Stimulated activated CD4-positive, alpha-beta T cell treated with anti-CD3 and anti-CD28 coated beads, Interleukin-1b, Interleukin-23, amount 100 ng/mL, for 48 hours (primary cell): ENCODE results near the gene HLTF.

Source experiments
- DNase-seq: peaks from one replicate; pipeline ENCODE4 v3.0.0-alpha.2; 2020

HLTF gene

DNA sequence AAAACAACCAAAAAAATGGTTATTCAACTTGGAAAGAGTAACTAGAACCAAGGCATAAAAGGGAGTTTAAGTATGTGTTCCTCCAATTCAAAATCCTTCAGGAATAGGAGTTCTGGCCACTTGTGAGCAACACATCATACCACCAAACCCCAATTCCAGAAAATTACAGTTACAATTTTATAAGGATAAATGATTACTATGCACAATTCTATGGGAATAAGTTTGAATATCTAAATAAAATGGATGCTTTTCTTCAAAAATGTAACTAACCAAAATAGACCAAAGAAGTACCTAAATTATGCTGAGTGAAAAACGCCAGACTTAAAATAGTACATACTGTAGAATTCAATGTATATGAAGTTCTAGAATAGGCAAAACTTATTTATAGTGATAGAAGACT is 4.6 kb downstream of the HLTF start:
- no peak for DNase-seq

DNA sequence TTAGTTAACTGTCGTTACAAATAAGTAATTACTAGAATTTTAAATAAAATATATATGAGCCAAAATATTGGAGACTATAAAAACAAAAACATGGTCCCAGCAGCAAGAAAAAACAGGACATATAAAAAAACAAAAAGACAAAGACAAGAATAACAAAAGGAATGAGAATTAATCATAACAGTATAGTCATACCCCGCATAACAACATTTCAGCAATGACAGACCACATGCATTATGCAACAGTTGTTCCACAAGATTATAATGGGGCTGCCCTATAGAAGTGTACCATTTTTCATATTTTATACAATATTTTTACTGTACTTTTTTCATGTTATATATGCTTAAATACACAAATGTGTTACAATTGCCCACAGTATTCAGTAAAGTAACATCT is 5.6 kb downstream of the HLTF start:
- no peak for DNase-seq

DNA sequence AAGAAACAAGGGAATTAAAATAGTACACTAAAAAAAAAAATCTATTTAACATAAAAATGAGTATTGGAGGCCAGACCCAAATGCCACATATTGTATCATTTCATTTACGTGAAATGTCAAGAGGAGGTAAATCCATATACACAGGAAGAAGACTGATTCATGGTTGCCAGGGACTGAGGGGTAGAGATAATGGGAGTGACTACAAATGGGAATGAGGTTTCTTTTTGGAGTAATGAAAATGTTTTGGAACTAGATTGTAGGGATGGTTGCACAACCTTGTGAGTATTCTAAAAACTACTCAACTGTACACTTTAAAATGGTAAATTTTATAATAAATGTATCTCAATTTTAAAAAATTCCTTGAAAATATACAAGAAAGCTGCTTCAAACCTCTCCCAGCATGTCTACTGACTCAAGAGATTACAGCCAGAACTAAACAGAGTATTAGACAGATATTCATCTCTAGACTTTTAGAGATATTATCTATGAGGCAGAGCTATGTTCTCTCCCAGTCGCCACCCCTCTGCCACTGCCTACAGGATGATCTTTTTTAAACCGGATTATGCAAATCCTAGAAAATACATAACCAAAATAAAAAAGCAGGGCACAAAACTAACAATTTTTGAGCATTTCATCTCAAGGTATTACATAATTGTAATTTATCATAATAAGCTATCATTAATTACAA is 6.2 kb downstream of the HLTF start:
- DNase-seq: no peak

DNA sequence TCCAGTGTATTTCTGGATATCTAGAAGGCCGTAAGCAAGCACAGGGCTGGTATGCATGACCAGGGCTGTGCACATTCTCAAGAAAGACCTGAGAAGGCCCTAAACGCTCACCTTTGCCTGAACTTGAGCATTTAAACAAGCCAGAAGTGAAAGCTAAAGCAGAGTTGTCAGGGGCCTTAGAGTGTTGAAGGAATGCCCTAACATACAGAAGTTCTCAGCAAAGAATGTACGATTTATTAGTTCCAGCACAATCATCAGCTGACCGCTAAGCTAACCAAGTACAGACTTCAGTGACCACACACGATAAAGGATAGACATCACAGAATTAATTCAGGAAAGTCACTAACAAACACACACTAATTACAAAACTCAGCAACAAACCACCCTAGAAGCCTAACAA is 8.7 kb downstream of the HLTF start:
- no peak for DNase-seq

DNA sequence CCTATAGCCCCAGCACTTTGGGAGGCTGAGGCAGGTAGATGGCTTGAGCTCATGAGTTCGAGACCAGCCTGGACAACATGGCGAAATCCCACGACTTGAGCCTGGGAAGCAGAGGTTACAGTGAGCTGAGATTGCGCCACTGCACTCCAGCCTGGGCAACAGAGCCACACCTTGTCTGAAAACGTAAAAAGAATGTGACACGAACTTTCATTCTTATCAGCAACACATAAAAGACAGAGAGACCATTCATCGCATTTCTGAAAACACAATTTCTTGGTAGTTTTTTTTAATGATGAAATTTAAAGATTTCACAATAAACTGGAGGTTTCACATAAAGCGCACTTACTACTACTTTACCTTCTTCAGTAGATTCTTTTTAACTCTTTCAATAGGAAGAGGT is 18.4 kb downstream of the HLTF start:
- no peak for DNase-seq

DNA sequence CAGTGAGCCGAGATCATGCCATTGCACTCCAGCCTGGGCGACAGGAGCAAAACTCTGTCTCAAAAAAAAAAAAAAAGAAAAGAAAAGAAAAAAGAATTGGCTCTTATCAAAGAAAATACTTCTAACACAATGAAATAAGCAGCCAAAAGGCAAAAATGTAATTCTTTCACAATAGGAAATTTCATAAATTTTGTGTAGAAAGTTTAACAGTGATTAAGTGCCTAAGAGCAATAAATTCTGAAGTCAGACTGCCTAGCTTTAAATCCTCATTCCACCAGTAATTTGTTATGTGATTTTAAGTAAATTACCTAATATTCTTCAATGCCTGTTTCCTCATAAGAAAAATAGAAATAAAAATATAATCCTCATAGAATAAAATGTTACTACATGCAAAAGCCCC is 24.6 kb downstream of the HLTF start:
- no peak for DNase-seq

DNA sequence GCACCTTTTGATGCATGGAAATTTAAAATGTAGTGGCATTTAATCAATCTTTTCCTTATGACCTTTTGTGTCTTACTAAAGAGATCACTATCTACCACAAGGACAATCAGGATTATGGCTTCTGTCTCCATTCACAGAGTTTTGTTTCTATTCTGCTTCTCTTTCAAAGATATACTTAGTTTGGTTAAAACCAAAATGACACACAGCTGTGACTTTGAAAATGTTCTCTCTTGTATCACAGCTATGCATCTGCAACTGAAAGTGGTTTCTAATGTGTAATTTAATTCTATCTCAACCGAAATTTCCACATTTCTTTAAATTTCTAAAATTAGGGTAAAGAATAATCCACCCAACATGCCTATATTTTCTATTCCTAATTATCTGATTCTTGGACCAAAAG is 27.7 kb downstream of the HLTF start:
- DNase-seq: no peak

DNA sequence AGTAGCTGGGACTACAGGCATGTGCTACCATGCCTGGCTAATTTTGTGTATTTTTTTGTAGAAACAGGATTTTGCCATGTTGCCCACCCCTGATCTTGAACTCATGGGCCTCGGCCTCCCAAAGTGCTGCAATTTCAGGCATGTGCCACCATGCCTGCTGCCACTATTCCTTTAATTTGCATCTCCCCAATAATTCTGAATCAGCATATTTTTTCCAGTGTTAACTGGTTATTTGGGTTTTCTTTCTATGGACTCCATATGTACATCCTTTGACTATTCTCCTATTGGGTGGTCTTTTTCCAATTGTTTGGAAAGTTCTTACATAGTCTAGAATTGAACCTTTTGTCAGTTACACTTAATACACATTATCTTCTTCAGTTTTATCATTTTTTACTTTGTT is 28.1 kb downstream of the HLTF start:
- no peak for DNase-seq

DNA sequence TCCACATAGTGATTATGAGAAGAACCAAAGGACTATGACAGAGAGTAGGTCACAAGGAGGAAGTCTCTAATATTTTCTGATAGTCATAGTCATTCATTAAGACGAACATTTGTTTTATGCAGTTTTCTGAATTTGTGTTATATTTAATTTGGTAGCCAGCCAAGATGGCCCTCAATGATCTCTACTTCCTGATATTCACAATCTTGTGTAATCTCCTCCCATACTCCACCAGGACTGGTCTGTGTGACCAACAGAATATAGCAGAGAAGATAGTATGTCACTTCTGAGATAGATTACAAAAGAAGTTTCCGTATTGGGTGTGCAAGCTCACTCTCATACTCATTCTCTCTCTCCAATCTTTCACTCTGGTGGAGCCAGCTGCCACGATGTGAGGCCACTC is 30.8 kb downstream of the HLTF start:
- no peak for DNase-seq

DNA sequence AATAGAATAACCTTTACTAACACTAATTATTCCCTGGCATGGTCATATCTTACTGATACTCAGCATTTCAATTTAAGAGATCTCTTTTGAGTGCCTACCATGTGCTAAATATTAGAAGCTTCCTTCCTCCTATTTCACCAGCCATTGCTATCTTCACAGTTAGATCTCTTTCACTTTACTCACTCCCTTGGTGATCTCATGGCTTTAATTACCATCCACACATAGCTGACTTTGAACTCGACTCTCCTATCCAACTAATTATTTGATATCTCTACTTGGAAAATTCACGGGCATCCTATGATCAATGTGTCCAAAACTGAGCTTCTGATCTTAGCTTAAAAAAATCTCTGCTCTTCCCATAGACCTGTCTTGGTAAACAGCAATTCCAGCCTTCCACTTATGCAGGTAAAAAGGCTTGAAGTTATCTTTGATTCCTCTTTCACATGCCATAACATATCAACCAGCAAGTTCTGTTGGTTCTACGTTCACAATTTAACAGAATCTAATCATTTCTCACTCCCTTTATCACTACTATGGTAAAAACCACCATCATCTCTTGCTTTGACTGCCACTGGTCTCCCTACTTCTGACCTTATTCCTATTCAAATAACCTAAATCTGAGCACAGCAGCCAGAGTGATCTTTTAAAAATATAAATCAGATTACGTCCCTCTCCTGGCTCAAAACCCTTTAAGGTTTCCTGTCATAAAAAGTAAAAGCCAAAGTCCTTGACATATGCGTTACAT is 41.8 kb downstream of the HLTF start:
- DNase-seq: no peak

DNA sequence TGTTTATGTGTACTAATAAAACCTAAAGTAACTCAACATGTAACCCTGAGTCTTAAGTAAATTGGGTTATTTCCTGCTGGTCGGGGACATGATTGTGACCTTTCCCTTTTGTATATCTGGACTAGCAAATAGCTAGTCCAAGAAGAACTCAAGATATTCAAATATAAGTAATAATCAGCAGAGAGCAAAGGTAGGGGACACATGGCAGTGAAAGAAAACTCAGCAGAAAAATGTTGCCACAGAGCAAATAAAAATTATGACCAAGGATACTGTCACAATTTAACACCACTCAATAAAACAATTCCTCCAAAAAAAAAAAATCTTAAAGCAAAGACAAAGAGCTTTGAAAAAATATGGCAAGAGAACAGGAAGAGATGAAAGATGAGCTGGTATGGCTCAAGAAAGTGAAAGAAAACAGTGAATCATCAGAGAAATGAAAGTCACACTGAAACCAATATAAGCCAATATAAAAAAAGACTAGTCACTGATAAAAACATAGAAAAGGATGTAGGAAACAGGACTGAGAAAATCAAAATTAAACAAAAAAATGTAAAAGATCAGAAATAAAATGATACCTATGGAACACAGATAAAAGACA is 43.4 kb downstream of the HLTF start:
- no peak for DNase-seq

DNA sequence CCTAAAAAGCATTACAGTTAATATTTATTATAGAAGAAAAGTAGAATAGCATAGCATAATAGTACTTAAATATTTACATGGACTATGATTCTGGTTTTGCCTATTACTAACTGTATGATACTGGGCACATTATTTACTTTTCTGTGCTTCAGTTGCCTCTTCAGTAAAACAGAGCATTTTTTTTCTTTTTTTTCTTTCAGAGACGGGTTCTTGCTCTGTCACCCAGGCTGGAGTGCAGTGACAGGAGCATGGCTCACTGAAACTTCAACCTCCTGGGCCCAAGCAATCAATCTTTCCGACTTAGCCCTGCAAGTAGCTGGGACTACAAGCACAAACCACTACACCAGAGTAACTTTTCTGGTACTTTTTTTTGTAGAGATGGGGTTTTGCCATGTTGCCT is 48.0 kb downstream of the HLTF start:
- DNase-seq: no peak

DNA sequence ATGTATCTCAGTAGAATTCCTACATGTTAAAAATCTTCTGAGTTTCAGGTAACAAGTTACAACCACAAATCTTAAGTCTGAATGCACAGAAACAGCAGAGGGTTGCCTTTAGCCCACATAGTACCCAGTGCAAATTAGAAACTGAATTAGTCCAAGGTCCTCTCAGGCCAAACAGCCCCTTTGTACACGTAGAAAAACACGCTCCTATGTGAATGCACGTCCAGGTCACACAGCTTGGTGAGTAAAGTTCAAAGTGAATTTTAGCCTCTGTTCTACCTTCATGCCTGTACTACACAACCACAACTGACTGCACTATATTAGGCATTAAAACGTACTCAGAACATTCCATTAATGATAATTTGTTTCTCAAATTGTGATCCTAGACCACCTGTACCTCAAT is 48.6 kb downstream of the HLTF start:
- no peak for DNase-seq

DNA sequence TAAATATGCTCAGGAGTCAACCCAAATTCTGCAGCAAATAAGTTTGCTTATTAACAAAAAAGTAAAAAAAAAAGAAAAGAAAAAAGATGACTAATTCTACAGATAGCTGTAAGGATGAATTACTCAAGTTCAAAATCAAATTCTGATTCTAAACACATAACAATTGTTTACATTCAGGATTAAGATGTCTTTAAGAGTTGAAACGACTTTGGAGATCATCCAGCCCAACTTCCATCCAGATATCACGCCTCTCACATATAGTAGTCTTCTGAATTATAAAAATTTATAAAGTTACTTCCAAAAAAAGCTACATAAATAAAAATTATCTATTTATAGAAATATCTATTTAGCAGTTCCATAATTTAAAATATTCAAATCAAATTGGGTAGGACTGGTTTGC is 55.2 kb downstream of the HLTF start:
- no peak for DNase-seq

DNA sequence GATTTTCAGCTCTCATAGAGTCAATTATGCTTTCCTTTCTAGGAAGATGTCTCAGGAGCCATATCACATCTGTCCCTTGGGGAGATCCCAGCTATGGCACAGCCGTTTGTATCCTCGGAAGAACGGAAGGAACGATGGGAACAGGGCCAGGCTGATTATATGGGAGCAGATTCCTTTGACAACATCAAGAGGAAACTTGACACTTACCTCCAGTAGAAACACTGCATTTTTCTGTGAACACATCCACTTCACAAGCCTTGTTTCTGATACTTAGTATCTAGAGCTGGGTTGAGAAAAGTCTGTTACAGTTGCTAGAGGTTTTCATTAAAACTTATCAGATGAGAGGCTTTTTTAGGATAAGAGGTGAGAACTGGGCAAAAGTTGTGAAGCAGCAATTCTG is 59.6 kb downstream of the HLTF start:
- no peak for DNase-seq

DNA sequence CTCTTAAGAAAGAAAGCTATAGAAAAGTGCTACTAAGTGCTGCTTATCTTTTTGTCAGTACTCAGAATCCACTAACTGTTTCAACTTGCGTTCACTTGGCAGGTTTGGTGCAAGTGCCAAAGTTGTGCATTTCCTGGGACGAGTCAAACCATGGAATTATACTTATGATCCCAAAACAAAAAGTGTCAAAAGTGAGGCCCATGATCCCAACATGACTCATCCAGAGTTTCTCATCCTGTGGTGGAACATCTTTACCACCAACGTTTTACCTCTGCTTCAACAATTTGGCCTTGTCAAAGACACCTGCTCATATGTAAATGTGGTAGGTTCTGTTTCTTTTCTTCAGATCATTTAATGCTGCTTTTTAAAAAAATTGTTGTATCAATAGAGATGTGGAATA is 62.4 kb downstream of the HLTF start:
- DNase-seq: no peak

DNA sequence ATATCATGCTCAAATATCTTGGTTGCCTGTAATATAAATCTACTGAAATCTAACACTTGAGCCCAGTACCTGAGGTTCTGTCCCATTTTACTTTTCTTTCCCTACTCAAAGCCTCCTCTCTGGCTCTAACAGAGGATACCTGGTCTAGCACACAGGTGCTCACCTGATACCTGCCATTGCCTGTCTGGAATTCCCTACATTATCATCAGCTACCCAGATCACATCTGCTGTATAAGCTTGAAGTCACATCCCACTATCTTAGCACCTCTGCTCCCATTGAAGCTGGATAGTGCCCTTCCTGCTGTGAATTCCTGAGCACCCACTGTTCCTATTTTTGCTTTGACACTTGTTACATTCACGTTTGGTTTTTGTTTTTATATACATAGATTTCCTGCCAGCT is 64.5 kb downstream of the HLTF start:
- DNase-seq: no peak

DNA sequence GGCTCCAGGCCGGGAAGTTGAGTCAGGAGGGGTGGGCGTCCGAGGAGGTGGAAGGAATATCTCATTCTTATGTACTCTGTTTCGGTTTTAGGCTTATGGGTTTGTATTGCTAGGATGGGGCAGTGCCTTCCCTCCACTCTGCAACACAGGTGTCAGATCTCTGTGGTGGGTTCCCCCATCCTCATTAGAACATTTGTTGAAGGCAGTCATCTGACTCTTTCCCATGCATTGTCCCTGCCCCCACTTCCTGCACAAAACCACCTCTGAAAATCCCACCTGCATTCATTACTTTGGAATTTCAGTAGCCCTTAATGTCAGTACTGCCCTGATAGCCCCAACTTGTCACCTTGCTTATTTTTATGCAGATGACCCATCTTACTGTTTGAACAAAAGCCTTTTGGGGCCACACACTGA is 65.5 kb downstream of the HLTF start:
- DNase-seq: peak; percentile 32

DNA sequence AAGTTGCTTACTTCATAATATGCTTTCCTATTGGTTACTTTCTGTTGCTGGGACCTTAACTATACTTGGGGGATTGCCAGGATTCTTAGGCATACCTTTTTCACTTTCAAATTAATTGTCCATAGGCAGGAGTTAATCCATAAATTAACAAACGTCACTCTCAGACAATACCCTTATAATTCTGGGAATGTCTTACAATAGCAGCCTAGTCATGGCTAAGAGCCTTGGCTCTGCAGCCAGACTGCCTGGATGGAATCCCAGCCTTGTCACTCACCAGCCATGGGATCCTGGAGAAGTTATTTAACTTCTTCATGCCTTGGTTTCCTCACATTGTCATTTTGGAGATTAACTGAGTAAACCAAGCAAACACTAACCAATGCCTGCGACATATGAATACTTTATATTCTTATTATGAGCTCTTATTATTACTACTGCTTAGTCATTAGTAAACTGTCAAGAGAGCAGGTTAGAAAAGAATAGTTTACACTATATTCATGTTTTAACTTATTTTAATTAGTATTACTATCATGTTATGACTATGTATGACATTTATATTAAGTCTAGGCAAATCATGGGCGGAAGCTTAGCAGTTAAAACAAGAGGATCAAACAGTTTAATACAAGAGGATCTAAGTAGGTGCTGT is 66.0 kb downstream of the HLTF start:
- no peak for DNase-seq

DNA sequence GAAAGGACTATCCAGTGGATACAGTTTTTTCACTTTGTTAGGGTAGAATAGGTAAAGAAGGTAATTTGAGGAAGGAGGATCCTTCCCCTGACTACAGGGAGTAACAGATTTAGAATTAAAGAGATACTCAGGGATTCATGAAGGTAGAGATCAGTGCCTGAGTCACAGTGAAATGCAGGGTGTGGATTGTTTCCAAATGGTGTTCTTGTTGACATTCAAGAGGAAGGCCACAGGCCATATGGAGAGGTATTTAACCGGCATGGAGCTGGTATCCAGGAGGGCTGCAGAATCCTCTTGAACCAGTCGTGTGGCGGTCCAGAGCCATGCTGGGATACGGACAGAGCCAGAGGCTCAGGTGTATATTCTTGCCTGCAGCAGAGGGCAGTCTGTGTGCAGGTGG is 66.8 kb downstream of the HLTF start:
- DNase-seq: no peak

DNA sequence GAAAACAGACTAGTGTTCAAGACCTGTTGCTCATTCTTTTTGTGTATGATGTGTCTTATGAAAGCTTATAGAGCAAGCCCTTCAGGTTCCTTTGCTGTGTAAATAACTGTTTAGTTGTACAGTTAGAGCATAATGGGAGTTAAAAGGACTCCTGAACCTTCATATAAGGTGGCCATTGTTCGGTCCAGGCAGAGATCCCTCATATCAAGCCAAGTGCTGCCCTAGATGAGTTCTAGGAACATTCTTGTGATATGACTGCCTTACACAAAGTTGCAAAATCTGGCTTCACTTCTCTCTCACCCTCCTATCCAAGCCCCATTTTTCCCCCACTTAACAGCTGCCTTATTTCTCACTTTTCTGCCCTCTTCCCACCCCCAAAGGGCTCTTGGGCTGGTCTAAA is 68.1 kb downstream of the HLTF start:
- no peak for DNase-seq

DNA sequence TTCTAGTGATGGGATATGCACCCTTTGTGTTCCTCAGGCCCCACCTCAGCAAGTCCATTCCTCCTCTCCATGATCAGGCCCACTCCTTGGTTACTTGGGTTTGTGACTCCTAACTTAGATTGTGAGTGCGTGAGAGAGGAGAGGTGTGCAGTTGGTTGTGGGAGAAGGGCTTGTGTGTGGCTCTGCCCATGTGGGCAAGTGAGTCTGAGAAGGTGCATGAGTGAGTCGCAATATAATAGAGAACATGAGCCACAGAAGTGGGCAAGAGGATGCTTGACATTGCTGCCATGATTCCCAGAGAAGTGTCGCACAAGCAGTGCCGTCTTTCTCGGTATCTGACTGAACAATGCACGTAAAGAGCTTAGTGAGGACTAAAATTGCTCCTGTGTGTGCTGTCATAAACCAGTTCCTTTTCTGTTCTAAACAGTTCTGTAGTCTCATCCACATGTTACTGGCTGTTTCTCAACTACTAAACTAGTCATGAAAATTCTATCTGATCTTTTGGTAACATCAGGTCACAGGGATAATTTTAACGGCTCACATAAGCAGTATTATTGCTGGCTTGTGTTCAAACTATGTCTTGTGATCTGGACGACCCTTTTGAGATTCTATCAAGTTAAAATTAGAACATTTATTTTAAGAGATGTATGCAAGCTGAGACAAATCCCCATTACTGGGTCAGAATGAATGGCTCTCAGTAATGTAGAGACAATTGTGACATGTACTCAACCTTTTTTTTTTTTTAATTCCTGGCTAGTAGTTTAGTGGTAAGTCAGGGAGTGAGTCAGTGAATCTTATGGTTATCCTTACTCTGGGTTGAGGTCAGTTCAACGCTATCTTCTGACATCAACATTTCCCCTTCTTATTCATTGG is 69.4 kb downstream of the HLTF start:
- no peak for DNase-seq

DNA sequence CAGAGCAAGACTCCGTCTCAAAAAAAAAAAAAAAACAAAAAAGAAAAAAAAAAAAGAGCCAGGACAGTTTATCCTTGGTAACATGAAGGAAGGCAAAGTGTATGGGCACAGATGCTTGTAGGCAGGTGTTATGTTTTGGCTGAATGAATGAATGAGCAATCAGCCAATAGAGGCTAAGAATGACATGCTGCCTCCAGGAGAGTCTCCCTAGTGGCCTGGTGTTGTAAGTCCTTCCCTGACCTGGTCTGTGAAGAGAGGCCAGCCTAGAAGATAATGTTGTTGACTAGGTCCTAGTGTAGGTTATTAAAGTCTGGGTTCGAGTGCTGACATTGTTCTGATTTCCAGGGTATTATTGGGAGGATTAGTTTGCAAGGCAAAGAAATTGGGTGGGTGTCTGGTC is 70.1 kb downstream of the HLTF start:
- no peak for DNase-seq
